HG03439 (cell line): ENCODE results near the gene OR10K1.

Source experiments
- ATAC-seq: cut with Tn5 transposase; IDR thresholded peaks from one replicate; pipeline ENCODE4 v1.9.1; 2021; ENCODE audit warnings: mild to moderate bottlenecking, moderate library complexity; ENCODE audit not compliant: unreplicated experiment

The OR10K1 gene

GRCh38 chr1:158516966-158517365 is 55.3 kb downstream of the OR10K1 start:
- ATAC-seq: no peak
